Parathyroid adenoma (tissue), 2 donors: ENCODE measurements around the gene SGO2.

Source experiments
- H2AFZ ChIP-seq: fragments of 300-600 bp; sonication (generic); one replicate; pipeline ENCODE4 v1.7.0; 2017; ENCODE audit warnings: antibody characterized with exemption, mild to moderate bottlenecking
- H3K27ac ChIP-seq: fragments of 300-600 bp; sonication (generic); one replicate; pipeline ENCODE4 v1.7.0; 2017
- H3K27me3 ChIP-seq: fragments of 300-600 bp; sonication (generic); one replicate; pipeline ENCODE4 v1.7.0; 2017; ENCODE audit warnings: low read length; ENCODE audit not compliant: control insufficient read depth, insufficient read depth
- H3K36me3 ChIP-seq: fragments of 300-600 bp; sonication (generic); one replicate; pipeline ENCODE4 v1.7.0; 2017; ENCODE audit warnings: low read length; ENCODE audit not compliant: control insufficient read depth, insufficient read depth
- H3K4me1 ChIP-seq: fragments of 300-600 bp; sonication (generic); one replicate; pipeline ENCODE4 v1.7.0; 2017; ENCODE audit warnings: control low read depth
- H3K4me2 ChIP-seq: fragments of 300-600 bp; sonication (generic); one replicate; pipeline ENCODE4 v1.7.0; 2017; ENCODE audit warnings: low read length
- H3K4me3 ChIP-seq: fragments of 300-600 bp; sonication (generic); one replicate; pipeline ENCODE4 v1.7.0; 2017; ENCODE audit warnings: low read depth, low read length
- H3K79me2 ChIP-seq: fragments of 300-600 bp; sonication (generic); one replicate; pipeline ENCODE4 v1.7.0; 2017; ENCODE audit warnings: control low read depth
- H3K9ac ChIP-seq: fragments of 300-600 bp; sonication (generic); one replicate; pipeline ENCODE4 v1.7.0; 2017; ENCODE audit warnings: mild to moderate bottlenecking
- H3K9me3 ChIP-seq: fragments of 300-600 bp; sonication (generic); one replicate; pipeline ENCODE4 v1.7.0; 2017; ENCODE audit warnings: low read length; ENCODE audit not compliant: control insufficient read depth
- TF ChIP-seq, protein P1 (sequence below): fragments of 300-600 bp; sonication (generic); IDR thresholded peaks from one replicate; pipeline ENCODE4 v1.7.0; 2017; ENCODE audit warnings: antibody characterized with exemption, mild to moderate bottlenecking
- donor health status: primary hyperparathyroidism.

Gene SGO2

DNA sequence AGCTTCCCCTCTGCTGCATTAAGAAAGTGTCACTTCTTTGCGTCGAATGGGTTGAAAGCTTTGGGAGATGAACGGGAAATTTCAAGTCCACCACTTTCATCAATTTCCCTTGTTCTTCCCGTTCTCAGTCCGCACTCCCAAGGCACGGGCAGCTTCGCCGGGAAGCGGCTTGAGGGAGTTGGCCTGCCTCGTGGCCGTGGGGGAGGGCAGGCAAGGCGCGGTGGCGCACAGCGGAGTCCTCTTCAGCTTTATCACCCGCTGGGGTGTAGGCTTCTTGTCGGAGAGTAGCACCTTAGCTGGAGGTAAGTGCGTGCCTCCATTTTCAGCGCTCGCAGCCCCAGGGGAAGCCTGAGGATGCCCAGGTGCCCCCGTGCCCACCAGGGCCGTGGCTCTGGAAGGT lies 36.0 kb upstream of the SGO2 start:
- H3K27me3 ChIP-seq, result no peaks in the 10 kb centered on the region
- no peak overlapping the region for H3K9ac ChIP-seq
- TF ChIP-seq, protein P1, sequence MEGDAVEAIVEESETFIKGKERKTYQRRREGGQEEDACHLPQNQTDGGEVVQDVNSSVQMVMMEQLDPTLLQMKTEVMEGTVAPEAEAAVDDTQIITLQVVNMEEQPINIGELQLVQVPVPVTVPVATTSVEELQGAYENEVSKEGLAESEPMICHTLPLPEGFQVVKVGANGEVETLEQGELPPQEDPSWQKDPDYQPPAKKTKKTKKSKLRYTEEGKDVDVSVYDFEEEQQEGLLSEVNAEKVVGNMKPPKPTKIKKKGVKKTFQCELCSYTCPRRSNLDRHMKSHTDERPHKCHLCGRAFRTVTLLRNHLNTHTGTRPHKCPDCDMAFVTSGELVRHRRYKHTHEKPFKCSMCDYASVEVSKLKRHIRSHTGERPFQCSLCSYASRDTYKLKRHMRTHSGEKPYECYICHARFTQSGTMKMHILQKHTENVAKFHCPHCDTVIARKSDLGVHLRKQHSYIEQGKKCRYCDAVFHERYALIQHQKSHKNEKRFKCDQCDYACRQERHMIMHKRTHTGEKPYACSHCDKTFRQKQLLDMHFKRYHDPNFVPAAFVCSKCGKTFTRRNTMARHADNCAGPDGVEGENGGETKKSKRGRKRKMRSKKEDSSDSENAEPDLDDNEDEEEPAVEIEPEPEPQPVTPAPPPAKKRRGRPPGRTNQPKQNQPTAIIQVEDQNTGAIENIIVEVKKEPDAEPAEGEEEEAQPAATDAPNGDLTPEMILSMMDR, result no peak
- no peak overlapping the region for H3K27ac ChIP-seq
- no peaks in the 10 kb centered on the region for H3K4me1 ChIP-seq
- H2AFZ ChIP-seq, result no peak overlapping the region
- no peak overlapping the region for H3K4me2 ChIP-seq
- H3K4me3 ChIP-seq, result no peak overlapping the region
- H3K36me3 ChIP-seq, result no peaks in the 10 kb centered on the region
- no peaks in the 10 kb centered on the region for H3K9me3 ChIP-seq
- no peaks in the 10 kb centered on the region for H3K79me2 ChIP-seq

- Histone ChIP-seq H3K4me1 (no peaks in the 10 kb centered on the region), H3K4me2 (no peak overlapping the region), H3K9ac (no peak overlapping the region), H2AFZ (no peak overlapping the region), H3K27ac (no peak overlapping the region), H3K79me2 (no peaks in the 10 kb centered on the region), H3K4me3 (no peak overlapping the region), H3K36me3 (no peaks in the 10 kb centered on the region), H3K9me3 (no peaks in the 10 kb centered on the region), H3K27me3 (no peaks in the 10 kb centered on the region)
- TF ChIP-seq, protein P1, result no peak
Measured at GRCh38 chr2:200492656-200493055, 33.4 kb upstream of the SGO2 start.

DNA sequence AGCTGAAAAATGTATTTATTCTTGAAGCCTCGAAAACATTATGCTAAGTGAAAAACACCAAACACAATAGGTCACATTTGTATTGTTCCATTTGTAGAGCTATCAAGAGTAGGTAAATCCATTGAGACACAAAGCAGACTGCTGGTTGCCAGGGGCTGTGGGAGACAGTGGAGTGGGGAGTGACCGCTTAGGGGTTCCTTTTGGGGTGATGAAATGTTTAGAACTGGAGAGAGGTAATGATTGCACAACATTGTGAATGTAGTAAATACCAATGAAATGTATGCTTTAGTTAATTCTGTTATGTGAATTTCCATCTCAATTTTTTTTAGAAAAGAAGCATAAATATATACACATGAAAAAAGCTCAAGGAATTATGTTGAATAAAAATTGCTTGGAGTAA lies 32.0 kb upstream of the SGO2 start:
- Histone ChIP-seq H3K9ac (no peak overlapping the region), H3K4me2 (no peak overlapping the region), H3K79me2 (no peaks in the 10 kb centered on the region), H3K27me3 (no peaks in the 10 kb centered on the region), H2AFZ (no peak overlapping the region), H3K36me3 (no peaks in the 10 kb centered on the region), H3K27ac (no peak overlapping the region), H3K9me3 (no peaks in the 10 kb centered on the region), H3K4me1 (no peaks in the 10 kb centered on the region), H3K4me3 (no peak overlapping the region)
- TF ChIP-seq, protein P1, result no peak

- no peak overlapping the region for H3K9ac ChIP-seq
- TF ChIP-seq, protein P1, result no peak
- H3K4me3 ChIP-seq, result no peak overlapping the region
- H3K9me3 ChIP-seq, result no peaks in the 10 kb centered on the region
- H3K4me2 ChIP-seq, result no peak overlapping the region
- H3K36me3 ChIP-seq, result no peaks in the 10 kb centered on the region
- H2AFZ ChIP-seq, result no peak overlapping the region
- H3K27me3 ChIP-seq, result no peaks in the 10 kb centered on the region
- H3K27ac ChIP-seq, result no peak overlapping the region
- no peaks in the 10 kb centered on the region for H3K4me1 ChIP-seq
- H3K79me2 ChIP-seq, result no peaks in the 10 kb centered on the region
Measured at GRCh38 chr2:200496696-200497095, 29.3 kb upstream of the SGO2 start.

- no peak overlapping the region for H3K4me2 ChIP-seq
- TF ChIP-seq, protein P1, result no peak
- H3K4me3 ChIP-seq, result no peak overlapping the region
- no peaks in the 10 kb centered on the region for H3K9me3 ChIP-seq
- H3K79me2 ChIP-seq, result no peaks in the 10 kb centered on the region
- H2AFZ ChIP-seq, result no peak overlapping the region
- H3K27ac ChIP-seq, result no peak overlapping the region
- H3K36me3 ChIP-seq, result no peaks in the 10 kb centered on the region
- H3K4me1 ChIP-seq, result no peaks in the 10 kb centered on the region
- no peaks in the 10 kb centered on the region for H3K27me3 ChIP-seq
- no peak overlapping the region for H3K9ac ChIP-seq
Measured at GRCh38 chr2:200498402-200499162, 27.4 kb upstream of the SGO2 start.
